A673 (cell line): ENCODE measurements around the gene DAPK3. TPM values are rescaled to one million over a fixed set of nuclear protein-coding genes. Genes with fewer than 3 reads are reported as not detected.

Source experiments
- BruUV-seq: library from RNA; stranded (reverse); fragments of 400-500 nt; replicated peaks from 2 replicates; lab custom pipeline; 2021; lab: Mats Ljungman, UMichigan
- CTCF ChIA-PET: fragments of 300-600 bp; sonication (Branson Sonifier 250); formaldehyde crosslinking; loops from one replicate; lab custom pipeline; 2022; ENCODE audit warnings: antibody characterized with exemption; lab: Charles Lee
- POLR2A ChIA-PET: fragments of 300-600 bp; sonication (Branson Sonifier 250); formaldehyde crosslinking; loops from one replicate; lab custom pipeline; 2022; ENCODE audit warnings: antibody characterized with exemption; ENCODE audit not compliant: low non-redundant PET; lab: Charles Lee
- DNase-seq: peaks from one replicate; pipeline ENCODE4 v3.0.0-alpha.2; 2015; ENCODE audit warnings: low spot score
- H3K27ac ChIP-seq: fragments of 200-600 bp; sonication (generic); 2 replicates; pipeline ENCODE4 v1.5.1; 2016; ENCODE audit warnings: mixed run types, low read depth, mild to moderate bottlenecking, mixed read lengths, antibody characterized with exemption, low read length; ENCODE audit not compliant: poor library complexity, severe bottlenecking
- H3K27me3 ChIP-seq: fragments of 200-600 bp; sonication (generic); replicated peaks from 2 replicates; pipeline ENCODE4 v1.6.1; 2017; ENCODE audit warnings: mixed run types, low read depth, mild to moderate bottlenecking, mixed read lengths, antibody characterized with exemption, low read length; ENCODE audit not compliant: insufficient read depth, poor library complexity
- H3K36me3 ChIP-seq: fragments of 200-600 bp; sonication (generic); 2 replicates; pipeline ENCODE4 v1.6.1; 2016; ENCODE audit warnings: mixed run types, mild to moderate bottlenecking, mixed read lengths, antibody characterized with exemption, low read length; ENCODE audit not compliant: insufficient read depth, poor library complexity, severe bottlenecking
- H3K4me1 ChIP-seq: fragments of 200-600 bp; sonication (generic); 2 replicates; pipeline ENCODE4 v1.6.1; 2017; ENCODE audit warnings: mixed run types, mild to moderate bottlenecking, mixed read lengths, antibody characterized with exemption, low read length; ENCODE audit not compliant: insufficient read depth, poor library complexity, severe bottlenecking
- H3K4me3 ChIP-seq: fragments of 200-600 bp; sonication (generic); 2 replicates; pipeline ENCODE4 v1.5.1; 2016; ENCODE audit warnings: low read depth, mixed run types, mild to moderate bottlenecking, mixed read lengths, low read length; ENCODE audit not compliant: poor library complexity, severe bottlenecking
- H3K9me3 ChIP-seq: fragments of 200-600 bp; sonication (generic); 2 replicates; pipeline ENCODE4 v1.6.1; 2016; ENCODE audit warnings: mixed run types, low read depth, mild to moderate bottlenecking, mixed read lengths, antibody characterized with exemption, low read length; ENCODE audit not compliant: poor library complexity, severe bottlenecking
- EZH2 ChIP-seq: fragments of 200-600 bp; sonication (generic); IDR thresholded peaks from 2 replicates; pipeline ENCODE4 v1.6.1; 2017; ENCODE audit warnings: borderline replicate concordance, low read depth, mild to moderate bottlenecking, mixed read lengths, antibody characterized with exemption, low read length; ENCODE audit not compliant: poor library complexity, severe bottlenecking
- intact Hi-C: fragments of 100-400 bp; cut with micrococcal nuclease; formaldehyde crosslinking; loops from one replicate; pipeline ENCODE4 v1.10.0; 2022; ENCODE audit not compliant: unreplicated experiment
- total RNA-seq: library from RNA; stranded (reverse); gene quantifications from 2 replicates; pipeline ENCODE4 v1.2.3, GENCODE V29; 2021
- TF ChIP-seq, protein P1 (sequence below): fragments of 300-800, 200-600 bp; sonication (generic); conservative IDR thresholded peaks from 2 replicates; pipeline ENCODE4 v1.5.1; 2017; ENCODE audit warnings: low read depth, mild to moderate bottlenecking, antibody characterized with exemption, low read length, moderate library complexity, mixed read lengths

DAPK3 gene
- total RNA-seq, 1 experiment from 2014 or later, result 65.9 TPM

GRCh38 chr19:3980353-3981251 is 9.7 kb upstream of the DAPK3 start:
- peaks cover 26% of the 10 kb centered on the region for H3K4me1 ChIP-seq
- H3K4me3 ChIP-seq, result no peak overlapping the region
- no peaks in the 10 kb centered on the region for H3K27me3 ChIP-seq
- DNase-seq, result no peak
- ChIA-PET POLR2A (no interaction called here), CTCF (no interaction called here)
- BruUV-seq, result TSS peak; percentile 0
- peak overlapping the region; percentile 7 for H3K27ac ChIP-seq
- peaks cover 92% of the 10 kb centered on the region for H3K36me3 ChIP-seq
- TF ChIP-seq EZH2, result no peak
- TF ChIP-seq, protein P1, sequence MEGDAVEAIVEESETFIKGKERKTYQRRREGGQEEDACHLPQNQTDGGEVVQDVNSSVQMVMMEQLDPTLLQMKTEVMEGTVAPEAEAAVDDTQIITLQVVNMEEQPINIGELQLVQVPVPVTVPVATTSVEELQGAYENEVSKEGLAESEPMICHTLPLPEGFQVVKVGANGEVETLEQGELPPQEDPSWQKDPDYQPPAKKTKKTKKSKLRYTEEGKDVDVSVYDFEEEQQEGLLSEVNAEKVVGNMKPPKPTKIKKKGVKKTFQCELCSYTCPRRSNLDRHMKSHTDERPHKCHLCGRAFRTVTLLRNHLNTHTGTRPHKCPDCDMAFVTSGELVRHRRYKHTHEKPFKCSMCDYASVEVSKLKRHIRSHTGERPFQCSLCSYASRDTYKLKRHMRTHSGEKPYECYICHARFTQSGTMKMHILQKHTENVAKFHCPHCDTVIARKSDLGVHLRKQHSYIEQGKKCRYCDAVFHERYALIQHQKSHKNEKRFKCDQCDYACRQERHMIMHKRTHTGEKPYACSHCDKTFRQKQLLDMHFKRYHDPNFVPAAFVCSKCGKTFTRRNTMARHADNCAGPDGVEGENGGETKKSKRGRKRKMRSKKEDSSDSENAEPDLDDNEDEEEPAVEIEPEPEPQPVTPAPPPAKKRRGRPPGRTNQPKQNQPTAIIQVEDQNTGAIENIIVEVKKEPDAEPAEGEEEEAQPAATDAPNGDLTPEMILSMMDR, result no peak
- intact Hi-C loops, result no loop called here
- H3K9me3 ChIP-seq, result no peaks in the 10 kb centered on the region

- no peaks in the 10 kb centered on the region for H3K27me3 ChIP-seq
- peaks cover 26% of the 10 kb centered on the region for H3K4me1 ChIP-seq
- H3K9me3 ChIP-seq, result no peaks in the 10 kb centered on the region
- H3K27ac ChIP-seq, result no peak overlapping the region
- peaks cover 99% of the 10 kb centered on the region for H3K36me3 ChIP-seq
- POLR2A ChIA-PET, result no interaction called here
- no peak for DNase-seq
- BruUV-seq, result no TSS peak
- intact Hi-C loops, result no loop called here
- TF ChIP-seq, protein P1, result no peak
- TF ChIP-seq EZH2, result no peak
- CTCF ChIA-PET, result no interaction called here
- H3K4me3 ChIP-seq, result no peak overlapping the region
These were observed 8.9 kb upstream of the DAPK3 start for GRCh38 chr19:3979674-3980352.

- H3K36me3 ChIP-seq, result peaks cover 94% of the 10 kb centered on the region
- H3K4me3 ChIP-seq, result no peak overlapping the region
- no peaks in the 10 kb centered on the region for H3K27me3 ChIP-seq
- BruUV-seq, result no TSS peak
- peak overlapping the region; percentile 7 for H3K27ac ChIP-seq
- CTCF ChIA-PET, result no interaction called here
- intact Hi-C loops, result no loop called here
- no peaks in the 10 kb centered on the region for H3K9me3 ChIP-seq
- peaks cover 26% of the 10 kb centered on the region for H3K4me1 ChIP-seq
- TF ChIP-seq, protein P1, result no peak
- TF ChIP-seq EZH2, result no peak
- DNase-seq, result no peak
- POLR2A ChIA-PET, result interaction anchor here (1.3 kb wide), 1 partner anchor 10 kb away, joined by 4 read pairs; no protein-coding TSS in a partner anchor
These were observed 8.4 kb upstream of the DAPK3 start for GRCh38 chr19:3979289-3979673.
